Activated CD4-positive, alpha-beta T cell treated with anti-CD3 and anti-CD28 coated beads, Interleukin-2, amount 50 U/mL, for 4 hours (primary cell): ENCODE measurements around the gene PHACTR3.

Experiments
- DNase-seq, 2 experiments: peaks; one replicate each; pipeline ENCODE4 v3.0.0-alpha.2; 2020

The PHACTR3 gene

DNA sequence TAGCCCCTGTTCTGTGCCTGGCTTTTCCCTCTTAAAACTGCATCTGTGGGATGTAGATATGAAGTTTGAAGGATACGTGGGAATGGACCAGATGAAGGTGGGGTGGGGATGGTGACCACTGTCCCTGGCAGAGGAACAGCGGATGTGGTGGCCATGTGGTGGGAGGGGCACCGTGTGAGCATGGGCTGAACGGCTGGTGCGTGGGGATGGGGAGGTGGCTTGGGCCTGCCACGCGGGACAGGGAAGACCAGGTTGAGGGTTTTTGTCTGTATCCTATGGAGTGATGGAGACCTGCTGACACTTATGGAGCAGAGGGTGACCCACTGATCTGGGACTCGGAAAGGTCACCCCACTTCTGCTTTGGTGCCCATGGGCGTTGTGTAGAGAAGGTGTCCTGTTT lies 19.2 kb downstream of the PHACTR3 start:
- no peak for DNase-seq

DNA sequence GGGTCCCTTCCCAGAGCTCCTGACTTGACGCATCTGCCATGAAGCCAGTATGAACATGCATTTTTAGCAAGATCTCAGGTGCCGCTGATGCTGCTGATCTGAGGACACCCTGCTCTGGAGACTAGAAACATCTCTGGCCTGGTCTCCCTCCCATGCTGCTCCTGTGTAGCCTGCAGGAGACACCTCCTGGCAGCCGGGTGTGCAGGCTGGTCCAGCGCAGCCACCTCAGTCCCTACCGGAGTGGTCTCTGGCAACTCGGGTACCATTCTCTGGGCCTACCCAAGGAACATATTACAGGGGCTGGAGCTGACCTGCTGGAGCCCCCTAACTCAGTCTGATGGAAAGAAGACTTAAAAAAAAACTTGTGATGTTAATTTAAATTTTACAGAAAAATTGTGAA lies 20.1 kb downstream of the PHACTR3 start:
- no peak for DNase-seq

GRCh38 chr20:59625214-59625922 lies 21.0 kb downstream of the PHACTR3 start:
- no peak for DNase-seq

DNA sequence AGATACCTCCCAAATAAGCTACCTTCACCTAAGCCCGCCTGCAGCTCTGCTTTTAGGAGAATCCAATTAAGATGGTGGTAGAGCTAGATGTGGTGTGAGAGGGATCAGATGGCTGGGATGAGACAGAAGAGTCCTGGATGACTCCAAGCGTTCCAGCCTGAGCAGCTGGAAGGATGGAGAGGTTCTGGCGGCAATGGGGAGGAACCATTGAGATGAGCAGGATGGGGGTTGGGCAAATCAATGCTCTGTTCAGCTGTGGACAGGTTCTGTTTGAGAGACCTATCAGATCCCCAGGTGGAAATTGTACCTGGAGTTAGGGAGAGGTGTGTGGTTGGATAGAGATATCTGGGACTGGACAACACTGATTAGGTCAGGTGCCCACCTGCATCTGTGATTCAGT lies 23.0 kb downstream of the PHACTR3 start:
- no peak for DNase-seq

GRCh38 chr20:59628171-59628570 lies 23.8 kb downstream of the PHACTR3 start:
- DNase-seq: no peak

- DNase-seq: no peak
Observed at GRCh38 chr20:59629141-59630045, 25.1 kb downstream of the PHACTR3 start.

GRCh38 chr20:59630526-59630925 lies 26.2 kb downstream of the PHACTR3 start:
- no peak for DNase-seq

DNA sequence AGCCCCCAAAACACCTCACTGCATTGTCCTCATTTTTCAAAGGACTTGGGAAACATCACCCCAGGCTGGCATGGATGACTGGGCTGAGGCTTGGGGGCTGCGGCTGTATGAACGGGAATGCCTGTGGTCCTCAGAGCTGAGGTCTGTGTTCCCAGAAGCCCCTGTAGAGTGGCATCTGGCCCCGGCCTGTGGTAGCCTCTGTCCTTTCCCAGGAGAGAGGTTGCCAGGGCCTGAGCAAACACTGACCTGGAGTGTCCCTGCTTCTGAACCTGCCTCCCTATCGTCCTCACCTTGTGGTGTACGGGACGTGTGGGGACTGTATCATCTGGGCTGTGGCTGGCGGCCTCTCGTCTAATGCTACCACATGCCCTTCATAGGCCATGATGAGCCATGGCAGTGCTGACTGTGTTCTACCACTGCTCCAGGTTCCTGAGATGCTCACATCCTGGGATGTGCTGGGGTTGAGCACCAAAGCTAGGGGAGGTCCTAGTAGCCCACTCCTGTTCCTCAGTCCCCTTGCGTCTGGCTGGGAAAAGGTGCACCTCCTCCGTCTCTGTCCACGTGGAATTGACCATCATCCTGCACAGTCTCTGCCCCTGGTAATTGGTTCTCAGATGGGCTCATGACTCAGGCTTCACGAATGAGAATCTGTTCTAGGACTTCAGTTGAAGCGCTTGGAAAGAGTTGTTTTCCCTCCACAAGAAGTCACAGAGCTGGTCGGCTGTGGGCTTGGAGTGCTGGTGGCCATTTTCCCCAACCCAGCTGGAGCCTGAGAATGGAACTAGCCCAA lies 27.6 kb downstream of the PHACTR3 start:
- no peak for DNase-seq

- no peak for DNase-seq
Observed at GRCh38 chr20:59632541-59633113, 28.3 kb downstream of the PHACTR3 start.

- DNase-seq: no peak
Observed at GRCh38 chr20:59633656-59634251, 29.4 kb downstream of the PHACTR3 start.

DNA sequence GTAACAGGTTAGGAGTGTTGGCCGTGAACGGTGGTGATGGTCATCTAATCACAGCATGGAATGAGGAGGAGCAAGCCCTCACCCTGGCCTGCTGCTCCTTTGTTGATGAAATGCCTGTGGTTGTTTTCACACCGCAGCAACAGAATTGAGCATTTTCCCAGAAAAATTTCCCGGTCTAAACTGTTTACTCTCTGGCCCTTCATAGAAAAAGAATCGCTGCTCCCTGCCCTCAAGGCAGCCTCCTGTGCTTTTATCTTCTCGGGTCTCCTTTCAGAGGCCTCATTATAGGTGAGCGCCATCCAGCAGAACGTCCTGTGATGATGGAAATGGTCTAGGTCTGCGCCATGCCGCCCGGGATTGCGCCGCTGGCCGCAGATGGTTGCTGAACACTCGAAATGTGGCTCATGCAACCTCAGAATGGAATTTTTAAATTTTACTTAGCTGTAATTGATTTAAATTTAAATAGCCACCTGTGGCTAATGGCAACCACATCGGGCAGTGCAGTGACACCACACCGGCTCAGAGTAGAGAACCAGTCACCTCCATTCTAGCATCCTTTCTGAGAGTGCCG lies 30.2 kb downstream of the PHACTR3 start:
- DNase-seq: no peak

DNA sequence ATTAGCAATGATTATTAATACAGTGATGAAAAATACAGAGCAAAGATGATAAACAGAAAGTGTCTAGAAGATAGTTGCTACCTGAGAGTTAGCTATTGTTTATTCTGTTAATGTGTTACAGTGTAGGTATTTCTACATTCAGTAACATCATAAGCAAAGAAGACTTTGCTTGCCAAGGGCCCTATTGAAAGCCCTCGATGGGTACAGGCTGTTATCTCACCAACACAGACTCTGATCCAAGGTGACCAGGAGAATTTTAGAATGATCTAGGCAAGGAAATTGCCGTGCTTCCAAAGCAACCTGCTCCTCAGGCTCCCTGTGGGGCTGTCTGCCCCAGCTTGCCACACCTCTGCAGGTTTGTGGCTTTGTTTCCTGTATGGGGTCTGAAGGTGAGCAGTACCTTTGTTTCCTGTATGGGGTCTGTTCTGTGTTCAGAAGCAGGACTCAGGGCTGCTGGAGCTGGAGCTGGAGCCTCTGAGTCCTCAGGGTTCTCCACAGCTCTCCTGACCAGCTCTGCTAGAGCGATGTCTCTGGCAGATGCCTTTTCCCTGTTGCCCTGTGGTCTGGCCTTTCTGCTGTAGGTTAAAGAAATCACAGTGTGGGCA lies 32.5 kb downstream of the PHACTR3 start:
- no peak for DNase-seq

DNA sequence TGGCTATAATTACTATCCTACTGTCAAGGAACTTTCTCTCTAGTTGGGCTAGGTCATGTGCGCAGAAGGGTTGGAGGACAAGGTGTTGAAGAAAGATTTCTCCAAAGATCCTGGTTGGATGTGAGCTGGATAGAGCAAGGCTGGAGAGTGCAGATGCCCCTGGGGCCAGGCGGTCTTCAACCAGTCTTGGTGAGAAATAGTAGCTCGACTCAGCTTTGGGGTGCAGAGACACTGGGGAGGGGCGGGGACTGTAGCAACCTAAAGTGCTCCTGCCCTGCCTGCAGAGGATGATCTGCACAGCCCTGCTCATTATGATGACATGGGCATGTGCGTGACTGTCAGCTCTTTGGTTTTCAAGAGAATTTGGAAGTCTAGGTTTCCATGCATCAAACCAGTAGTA lies 35.9 kb downstream of the PHACTR3 start:
- DNase-seq: no peak

- no peak for DNase-seq
Observed at GRCh38 chr20:59643615-59644061, 39.3 kb downstream of the PHACTR3 start.

DNA sequence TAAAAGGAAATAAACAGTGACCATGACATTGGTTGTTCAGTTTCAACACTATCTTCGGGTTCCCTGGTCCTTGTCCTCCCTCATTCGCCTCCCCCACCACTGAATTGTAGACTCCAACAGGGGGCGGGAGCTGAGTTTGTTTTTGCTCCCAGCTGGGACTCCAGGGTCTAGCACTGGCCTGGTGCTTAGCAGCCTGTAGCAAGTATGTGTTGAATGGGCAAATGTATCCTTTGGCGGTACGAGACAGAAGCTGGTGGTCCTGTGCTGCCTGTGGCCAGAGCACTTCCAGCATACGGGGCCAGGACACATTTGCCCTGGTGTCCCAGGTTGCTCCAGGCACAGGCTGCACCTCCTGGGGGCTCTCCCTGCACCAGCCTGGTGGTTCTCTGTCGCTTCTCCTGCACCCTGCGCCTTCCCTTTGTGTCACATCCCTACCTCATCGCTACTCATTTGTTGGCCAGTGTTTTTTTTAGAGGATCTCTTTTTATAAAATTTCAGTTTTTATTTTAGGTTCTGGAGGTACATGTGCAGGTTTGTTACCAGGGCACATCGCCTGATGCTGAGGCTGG lies 40.1 kb downstream of the PHACTR3 start:
- no peak for DNase-seq

DNA sequence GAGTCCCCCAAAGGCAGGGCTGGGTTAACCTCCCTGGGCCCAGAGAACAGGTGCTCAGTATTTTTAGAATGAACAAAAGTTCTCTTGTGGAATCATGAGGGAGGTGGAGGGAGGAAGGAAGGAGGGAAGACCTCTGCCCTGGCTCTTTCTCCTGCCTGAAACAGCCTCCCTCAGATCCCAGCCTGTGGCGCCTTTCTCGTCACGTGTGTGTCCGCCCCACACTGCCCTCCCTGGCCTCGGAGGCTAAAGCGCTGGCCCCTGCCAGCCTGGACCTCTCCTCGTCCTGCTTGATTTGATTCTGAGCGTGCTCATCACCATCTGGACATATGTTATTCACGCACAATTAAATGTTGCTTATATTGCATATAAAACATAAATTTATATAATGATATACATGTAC lies 40.9 kb downstream of the PHACTR3 start:
- DNase-seq: no peak

DNA sequence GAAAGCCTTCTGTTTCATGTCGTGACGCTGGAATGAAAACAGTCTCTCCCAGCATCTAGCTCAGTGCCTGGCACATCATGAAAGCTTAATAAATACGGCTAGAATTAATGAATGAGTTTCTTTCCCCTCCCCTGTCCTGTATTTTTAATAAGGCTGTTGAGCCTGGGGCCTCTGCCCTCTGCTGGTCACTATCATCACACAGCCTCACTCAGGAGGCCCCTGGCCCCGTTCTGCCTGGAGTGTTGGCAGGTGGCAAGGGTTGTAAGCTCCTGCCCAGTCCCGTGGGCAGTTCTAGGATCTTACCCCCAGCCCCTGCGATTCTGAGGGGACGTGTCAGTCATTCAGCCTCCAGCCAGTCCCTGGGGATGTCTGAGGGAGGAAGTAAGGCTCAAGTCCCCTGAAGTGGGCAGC lies 41.4 kb downstream of the PHACTR3 start:
- DNase-seq: no peak

DNA sequence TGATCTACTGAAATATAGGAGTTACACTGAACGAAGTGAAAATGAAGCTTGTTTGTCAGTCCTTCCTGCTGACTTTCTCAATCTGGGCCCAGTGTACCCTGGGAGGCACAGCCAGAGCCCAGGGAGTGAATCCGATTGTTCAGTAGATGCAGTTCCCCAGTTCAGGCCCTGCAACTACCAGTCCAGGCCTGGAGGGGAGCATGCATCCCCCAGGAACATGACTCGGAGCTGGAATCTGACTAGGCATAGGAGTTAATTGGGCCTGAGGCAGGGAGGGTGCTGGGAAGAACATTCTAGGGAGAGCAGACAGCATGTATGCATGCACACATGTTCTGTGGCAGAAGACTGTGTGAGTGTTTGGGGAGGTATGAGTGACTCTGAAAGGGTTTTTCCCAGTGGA lies 42.1 kb downstream of the PHACTR3 start:
- no peak for DNase-seq

DNA sequence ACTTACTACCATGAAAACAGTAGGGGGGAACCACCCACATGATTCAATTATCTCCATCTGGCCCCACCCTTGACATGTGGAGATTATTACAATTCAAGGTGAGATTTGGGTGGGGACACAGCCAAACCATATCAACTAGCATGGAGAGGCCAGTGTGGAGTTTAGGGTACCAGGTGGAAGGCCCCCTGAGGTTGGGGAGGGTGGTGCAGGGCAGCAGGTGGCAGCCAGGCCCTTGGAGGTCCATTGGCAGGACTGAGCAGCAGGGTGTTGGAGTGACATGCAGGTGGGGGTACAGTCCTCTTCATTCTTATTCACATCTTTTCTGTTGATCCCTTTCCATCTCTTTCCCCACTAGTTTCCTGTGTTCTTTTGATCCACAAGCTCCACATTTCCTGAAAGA lies 42.9 kb downstream of the PHACTR3 start:
- DNase-seq: no peak

GRCh38 chr20:59648466-59649070 lies 44.2 kb downstream of the PHACTR3 start:
- DNase-seq: no peak

GRCh38 chr20:59650418-59650817 lies 46.1 kb downstream of the PHACTR3 start:
- DNase-seq: no peak
